Panc1 (cell line): ENCODE measurements around the gene SOHLH2. TPM values are rescaled to one million over a fixed set of nuclear protein-coding genes. Genes with fewer than 3 reads are reported as not detected.

Experiments used
- ATAC-seq: fragments of 200-7000 bp; cut with Tn5 transposase; 2 replicates; pipeline ENCODE4 v1.9.1; 2020; ENCODE audit warnings: mild to moderate bottlenecking, moderate library complexity
- BruUV-seq: library from RNA; stranded (reverse); fragments of 400-500 nt; replicated peaks from 2 replicates; lab custom pipeline; 2021; lab: Mats Ljungman, UMichigan
- CTCF ChIA-PET: fragments of 300-600 bp; sonication (Branson Sonifier 250); formaldehyde crosslinking; loops from one replicate; lab custom pipeline; 2022; ENCODE audit warnings: antibody characterized with exemption; lab: Charles Lee
- POLR2A ChIA-PET: fragments of 300-600 bp; sonication (Branson Sonifier 250); formaldehyde crosslinking; loops from one replicate; lab custom pipeline; 2022; ENCODE audit warnings: antibody characterized with exemption; lab: Charles Lee
- DNase-seq: peaks from one replicate; pipeline ENCODE4 v3.0.0-alpha.2; 2010; ENCODE audit warnings: low read depth, low spot score
- H3K27ac ChIP-seq: 2 replicates; pipeline ENCODE4 v1.5.1; 2011; ENCODE audit warnings: mild to moderate bottlenecking, low read length, inconsistent platforms
- H3K27me3 ChIP-seq: fragments of 200-500 bp; sonication (Bioruptor generic); 2 replicates; pipeline ENCODE4 v1.6.0; 2014; ENCODE audit warnings: low read length, inconsistent platforms; ENCODE audit not compliant: control insufficient read depth, insufficient read depth
- H3K36me3 ChIP-seq: fragments of 200-500 bp; sonication (Bioruptor generic); 2 replicates; pipeline ENCODE4 v1.5.1; 2014; ENCODE audit warnings: inconsistent platforms, mild to moderate bottlenecking, low read length, moderate library complexity; ENCODE audit not compliant: control insufficient read depth, insufficient read depth
- H3K4me1 ChIP-seq: 2 replicates; pipeline ENCODE4 v1.5.1; 2011; ENCODE audit warnings: inconsistent platforms, mild to moderate bottlenecking, low read length, moderate library complexity; ENCODE audit not compliant: control insufficient read depth, insufficient read depth
- H3K4me3 ChIP-seq, 2 experiments: 2 replicates each; pipeline ENCODE4 v1.5.1; 2011 to 2012; ENCODE audit warnings: low read depth in 2 of 2, low read length in 2 of 2, mild to moderate bottlenecking in 2 of 2, inconsistent platforms in 1 of 2, moderate library complexity in 1 of 2
- H3K9me3 ChIP-seq: fragments of 200-500 bp; sonication (Bioruptor generic); 2 replicates; pipeline ENCODE4 v1.5.1; 2014; ENCODE audit warnings: low read depth, mild to moderate bottlenecking, inconsistent platforms, low read length, moderate library complexity; ENCODE audit not compliant: control insufficient read depth, insufficient read depth
- CTCF ChIP-seq: fragments of 450-650 bp; IDR thresholded peaks from 2 replicates; pipeline ENCODE4 v1.5.1; 2017; ENCODE audit warnings: mild to moderate bottlenecking
- POLR2AphosphoS5 ChIP-seq: IDR thresholded peaks from 2 replicates; pipeline ENCODE4 v1.6.1; 2012; ENCODE audit warnings: mild to moderate bottlenecking, low read depth, low read length, moderate library complexity
- REST ChIP-seq, 2 experiments: IDR thresholded peaks; 2 replicates each; pipeline ENCODE4 v1.6.1; 2011 to 2012; ENCODE audit warnings: low read depth in 2 of 2, control low read depth in 1 of 2, low read length in 1 of 2, mild to moderate bottlenecking in 1 of 2, moderate library complexity in 1 of 2; ENCODE audit not compliant: insufficient read depth in 1 of 2
- SIN3A ChIP-seq: IDR thresholded peaks from 2 replicates; pipeline ENCODE4 v1.6.1; 2012; ENCODE audit warnings: low read depth, mild to moderate bottlenecking, low read length, moderate library complexity, borderline replicate concordance; ENCODE audit not compliant: insufficient read depth
- TCF7L2 ChIP-seq: IDR thresholded peaks from 2 replicates; pipeline ENCODE4 v1.6.1; 2011; ENCODE audit warnings: mild to moderate bottlenecking, low read depth, low read length, inconsistent platforms
- in situ Hi-C: cut with HindIII; loops from 2 replicates; pipeline ENCODE4 v1.10.0; 2016; ENCODE audit warnings: low sequenced_read_pairs, low pct_unique_long_range_greater_than_20kb
- intact Hi-C: fragments of 100-400 bp; cut with micrococcal nuclease; formaldehyde crosslinking; loops from one replicate; pipeline ENCODE4 v1.10.0; 2022; ENCODE audit not compliant: unreplicated experiment
- total RNA-seq: library from RNA; stranded (reverse); gene quantifications from one replicate; pipeline ENCODE4 v1.2.1, GENCODE V29; 2021; ENCODE audit not compliant: unreplicated experiment

The SOHLH2 gene
- total RNA-seq, 1 experiment from 2014 or later: 0.08 TPM

GRCh38 chr13:36160297-36160696, 54.1 kb downstream of the SOHLH2 start:
- H3K9me3 ChIP-seq: no peaks in the 10 kb centered on the region
- no peak overlapping the region for H3K4me3 ChIP-seq
- H3K27ac ChIP-seq: no peak overlapping the region
- no peaks in the 10 kb centered on the region for H3K27me3 ChIP-seq
- DNase-seq (no peak), ATAC-seq (no peak)
- ChIA-PET POLR2A (no interaction called here), CTCF (no interaction called here)
- no peaks in the 10 kb centered on the region for H3K36me3 ChIP-seq
- H3K4me1 ChIP-seq: no peaks in the 10 kb centered on the region
- intact Hi-C loops: no loop called here
- in situ Hi-C loops: no loop called here
- no peak for TF ChIP-seq CTCF
- no peak for TF ChIP-seq SIN3A
- no peak for TF ChIP-seq REST (IDR thresholded peaks at IDR 0.05; ENCODE audit: insufficient read depth in 1 of 2, low read depth in 2 of 2, low read length in 1 of 2)
- TF ChIP-seq TCF7L2: no peak
- TF ChIP-seq POLR2AphosphoS5: no peak
- no TSS peak for BruUV-seq

GRCh38 chr13:36158611-36159010, 55.7 kb downstream of the SOHLH2 start:
- ChIA-PET CTCF (no interaction called here), POLR2A (no interaction called here)
- Histone ChIP-seq H3K27me3 (no peaks in the 10 kb centered on the region), H3K9me3 (no peaks in the 10 kb centered on the region), H3K4me3 (no peak overlapping the region), H3K27ac (no peak overlapping the region), H3K36me3 (no peaks in the 10 kb centered on the region), H3K4me1 (no peaks in the 10 kb centered on the region)
- DNase-seq: no peak
- intact Hi-C loops (no loop called here), in situ Hi-C loops (no loop called here)
- TF ChIP-seq POLR2AphosphoS5 (no peak), SIN3A (no peak), TCF7L2 (no peak), REST (IDR thresholded peaks at IDR 0.05; ENCODE audit: insufficient read depth in 1 of 2, low read depth in 2 of 2, low read length in 1 of 2) (no peak), CTCF (no peak)
- BruUV-seq: no TSS peak
- no peak for ATAC-seq
